OCI-LY1 (cell line): ENCODE data around the gene TLR9.

Experiments used
- CTCF ChIP-seq: fragments of 200-600 bp; sonication (generic), shearing (Covaris generic); IDR thresholded peaks from 2 replicates; pipeline ENCODE4 v1.5.1; 2017; ENCODE audit warnings: mild to moderate bottlenecking, antibody characterized with exemption, low read length, moderate library complexity, mixed read lengths
- EZH2 ChIP-seq: fragments of 200-600 bp; sonication (generic), shearing (Covaris generic); IDR thresholded peaks from 2 replicates; pipeline ENCODE4 v1.8.0; 2017; ENCODE audit warnings: borderline replicate concordance, mixed run types, mild to moderate bottlenecking, antibody characterized with exemption, low read length, moderate library complexity, mixed read lengths

GRCh38 chr3:52184690-52185089, 40.8 kb downstream of the TLR9 start:
- TF ChIP-seq CTCF: no peak
- TF ChIP-seq EZH2: no peak
